ENCODE data around the gene ALDH3A2. TPM values are rescaled to one million over a fixed set of nuclear protein-coding genes. Genes with fewer than 3 reads are reported as not detected.

The ALDH3A2 gene
- total RNA-seq, 2 experiments from 2014 or later, result 29.7 to 41.1 TPM

DNA sequence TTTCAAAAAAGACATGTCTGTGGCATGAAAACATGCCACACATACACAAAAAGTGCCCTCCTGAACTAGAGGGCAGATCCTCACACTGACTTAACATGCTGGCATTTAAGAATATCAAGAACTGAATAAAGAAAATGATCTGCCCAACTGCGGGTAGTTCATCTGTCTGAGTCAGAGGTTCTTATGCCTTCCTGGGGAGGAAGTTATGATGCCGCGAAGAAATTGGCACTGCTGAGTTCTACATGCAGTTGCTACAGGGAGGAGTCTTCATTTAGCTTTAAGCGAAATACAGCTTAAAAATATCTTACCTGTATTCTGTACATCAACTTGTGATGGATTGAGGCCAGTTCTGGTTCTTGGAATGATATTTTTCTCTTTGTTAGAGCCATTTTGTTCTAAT lies 6.3 kb downstream of the ALDH3A2 start:
- H3K4me1 ChIP-seq (ENCODE audit: insufficient read depth, low read length, poor library complexity, severe bottlenecking), result peaks cover 25% of the 10 kb centered on the region
- POLR2A ChIA-PET, result no interaction called here
- CTCF ChIA-PET (ENCODE audit: unreplicated experiment), result no interaction called here
- TF ChIP-seq, protein P1, sequence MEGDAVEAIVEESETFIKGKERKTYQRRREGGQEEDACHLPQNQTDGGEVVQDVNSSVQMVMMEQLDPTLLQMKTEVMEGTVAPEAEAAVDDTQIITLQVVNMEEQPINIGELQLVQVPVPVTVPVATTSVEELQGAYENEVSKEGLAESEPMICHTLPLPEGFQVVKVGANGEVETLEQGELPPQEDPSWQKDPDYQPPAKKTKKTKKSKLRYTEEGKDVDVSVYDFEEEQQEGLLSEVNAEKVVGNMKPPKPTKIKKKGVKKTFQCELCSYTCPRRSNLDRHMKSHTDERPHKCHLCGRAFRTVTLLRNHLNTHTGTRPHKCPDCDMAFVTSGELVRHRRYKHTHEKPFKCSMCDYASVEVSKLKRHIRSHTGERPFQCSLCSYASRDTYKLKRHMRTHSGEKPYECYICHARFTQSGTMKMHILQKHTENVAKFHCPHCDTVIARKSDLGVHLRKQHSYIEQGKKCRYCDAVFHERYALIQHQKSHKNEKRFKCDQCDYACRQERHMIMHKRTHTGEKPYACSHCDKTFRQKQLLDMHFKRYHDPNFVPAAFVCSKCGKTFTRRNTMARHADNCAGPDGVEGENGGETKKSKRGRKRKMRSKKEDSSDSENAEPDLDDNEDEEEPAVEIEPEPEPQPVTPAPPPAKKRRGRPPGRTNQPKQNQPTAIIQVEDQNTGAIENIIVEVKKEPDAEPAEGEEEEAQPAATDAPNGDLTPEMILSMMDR (conservative IDR thresholded peaks at IDR 0.05; ENCODE audit: low read length), result no peak
- TF ChIP-seq EZH2phosphoT487 (IDR thresholded peaks at IDR 0.05; ENCODE audit: borderline replicate concordance, low read depth, low read length), result no peak
- no peak for DNase-seq (ENCODE audit: low spot score)
- intact Hi-C loops (cut with micrococcal nuclease; ENCODE audit: unreplicated experiment), result no loop called here
- no peak overlapping the region for H3K27ac ChIP-seq (ENCODE audit: low read depth, low read length, poor library complexity, severe bottlenecking)
- H2AFZ ChIP-seq (ENCODE audit: low read length), result no peak overlapping the region
- H3K79me2 ChIP-seq (ENCODE audit: insufficient read depth, low read depth, low read length), result peaks cover 16% of the 10 kb centered on the region; the same call in 1 of the 2 replicates
- no peaks in the 10 kb centered on the region for H3K9me2 ChIP-seq (ENCODE audit: insufficient read depth, low read length)
- no peaks in the 10 kb centered on the region for H4K20me1 ChIP-seq (ENCODE audit: insufficient read depth, low read length)
- H3K4me3 ChIP-seq (ENCODE audit: low read depth, low read length, poor library complexity, severe bottlenecking), result no peak overlapping the region
- peaks cover 69% of the 10 kb centered on the region for H3K36me3 ChIP-seq (ENCODE audit: insufficient read depth, low read length)
- H3K4me2 ChIP-seq (ENCODE audit: low read length), result no peak overlapping the region
- H3K9me3 ChIP-seq (ENCODE audit: low read length), result no peaks in the 10 kb centered on the region
- no TSS peak for BruUV-seq (replicated peaks)

DNA sequence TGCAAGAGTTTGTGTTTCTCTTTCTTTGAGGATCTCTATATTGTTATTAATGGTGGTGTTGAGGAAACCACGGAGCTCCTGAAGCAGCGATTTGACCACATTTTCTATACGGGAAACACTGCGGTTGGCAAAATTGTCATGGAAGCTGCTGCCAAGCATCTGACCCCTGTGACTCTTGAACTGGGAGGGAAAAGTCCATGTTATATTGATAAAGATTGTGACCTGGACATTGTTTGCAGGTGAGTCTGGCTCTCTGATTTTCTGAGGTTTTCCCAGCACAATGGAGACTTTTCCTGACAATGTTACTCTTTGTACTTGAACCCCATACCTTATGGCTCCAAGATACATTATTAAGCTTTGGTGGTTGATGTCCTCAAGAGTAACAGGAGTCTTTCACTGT lies 7.8 kb downstream of the ALDH3A2 start:
- H3K79me2 ChIP-seq (ENCODE audit: insufficient read depth, low read depth, low read length), result peaks cover 4% of the 10 kb centered on the region; the same call in 1 of the 2 replicates
- H3K9me3 ChIP-seq (ENCODE audit: low read length), result no peaks in the 10 kb centered on the region
- DNase-seq (ENCODE audit: low spot score), result no peak
- ChIA-PET POLR2A (interaction anchor here (1.0 to 1.6 kb wide), 3 partner anchors 8 to 18 kb away, joined by 3 to 8 read pairs (median 3); partner anchors contain the start of gene ALDH3A2), CTCF (ENCODE audit: unreplicated experiment) (no interaction called here)
- H3K9me2 ChIP-seq (ENCODE audit: insufficient read depth, low read length), result no peaks in the 10 kb centered on the region
- peaks cover 11% of the 10 kb centered on the region for H3K4me1 ChIP-seq (ENCODE audit: insufficient read depth, low read length, poor library complexity, severe bottlenecking)
- no peak overlapping the region for H2AFZ ChIP-seq (ENCODE audit: low read length)
- peak overlapping the region; percentile 25; the same call in 1 of the 2 replicates for H3K4me2 ChIP-seq (ENCODE audit: low read length)
- TF ChIP-seq EZH2phosphoT487 (IDR thresholded peaks at IDR 0.05; ENCODE audit: borderline replicate concordance, low read depth, low read length), result no peak
- TF ChIP-seq, protein P1 (conservative IDR thresholded peaks at IDR 0.05; ENCODE audit: low read length), result no peak
- no peaks in the 10 kb centered on the region for H4K20me1 ChIP-seq (ENCODE audit: insufficient read depth, low read length)
- H3K4me3 ChIP-seq (ENCODE audit: low read depth, low read length, poor library complexity, severe bottlenecking), result no peak overlapping the region
- BruUV-seq (replicated peaks), result no TSS peak
- peak overlapping the region; percentile 8 for H3K27ac ChIP-seq (ENCODE audit: low read depth, low read length, poor library complexity, severe bottlenecking)
- intact Hi-C loops (cut with micrococcal nuclease; ENCODE audit: unreplicated experiment), result no loop called here
- H3K36me3 ChIP-seq (ENCODE audit: insufficient read depth, low read length), result peaks cover 68% of the 10 kb centered on the region

DNA sequence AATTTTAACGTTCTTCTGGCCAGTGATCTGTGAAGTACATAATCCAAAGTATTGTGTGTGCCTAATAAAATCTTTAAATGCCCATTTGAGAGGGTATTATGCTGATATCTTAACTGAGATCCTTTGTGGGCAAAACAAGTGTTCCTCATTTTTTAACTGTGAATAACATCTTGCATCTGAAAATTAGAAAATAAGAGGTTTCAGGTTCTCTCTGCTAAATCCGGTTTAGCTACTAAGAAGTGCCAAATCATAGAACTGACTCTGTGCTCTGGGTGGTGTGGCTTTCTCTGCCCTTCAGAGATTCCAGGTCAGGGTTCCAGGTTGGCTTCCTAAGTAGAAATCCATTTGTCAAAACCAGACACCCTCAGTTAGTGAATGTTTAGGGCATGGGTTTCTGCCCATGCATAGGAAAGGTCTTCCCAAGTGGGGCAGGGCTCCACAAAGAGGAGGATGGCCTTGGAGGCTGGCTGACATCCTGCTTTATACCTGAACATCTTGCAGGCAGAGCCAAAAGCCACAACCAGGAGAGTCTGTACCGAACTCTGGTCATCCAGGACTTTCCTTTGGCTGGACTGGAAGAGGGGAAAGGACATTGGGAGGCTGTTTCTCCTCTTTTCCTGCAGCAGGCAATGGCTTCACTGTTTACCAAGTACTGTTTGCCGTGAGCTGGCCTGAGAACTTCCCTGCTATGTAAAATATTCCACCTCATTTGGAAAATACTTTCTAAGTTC lies 8.5 kb downstream of the ALDH3A2 start:
- intact Hi-C loops (cut with micrococcal nuclease; ENCODE audit: unreplicated experiment), result no loop called here
- Histone ChIP-seq H3K4me3 (ENCODE audit: low read depth, low read length, poor library complexity, severe bottlenecking) (no peak overlapping the region), H3K9me3 (ENCODE audit: low read length) (no peaks in the 10 kb centered on the region), H3K4me2 (ENCODE audit: low read length) (peak overlapping the region; percentile 25), H3K4me1 (ENCODE audit: insufficient read depth, low read length, poor library complexity, severe bottlenecking) (peaks cover 10% of the 10 kb centered on the region), H3K9me2 (ENCODE audit: insufficient read depth, low read length) (no peaks in the 10 kb centered on the region), H4K20me1 (ENCODE audit: insufficient read depth, low read length) (no peaks in the 10 kb centered on the region), H2AFZ (ENCODE audit: low read length) (no peak overlapping the region), H3K36me3 (ENCODE audit: insufficient read depth, low read length) (peaks cover 64% of the 10 kb centered on the region), H3K79me2 (ENCODE audit: insufficient read depth, low read depth, low read length) (no peaks in the 10 kb centered on the region), H3K27ac (ENCODE audit: low read depth, low read length, poor library complexity, severe bottlenecking) (peak overlapping the region; percentile 8)
- no TSS peak for BruUV-seq (replicated peaks)
- peak; percentile 13 for DNase-seq (ENCODE audit: low spot score)
- ChIA-PET CTCF (ENCODE audit: unreplicated experiment) (no interaction called here), POLR2A (interaction anchor here (1.4 to 1.6 kb wide), 2 partner anchors 9 to 18 kb away, joined by 3 to 8 read pairs; partner anchors contain the start of gene ALDH3A2)
- TF ChIP-seq, protein P1 (conservative IDR thresholded peaks at IDR 0.05; ENCODE audit: low read length), result no peak
- no peak for TF ChIP-seq EZH2phosphoT487 (IDR thresholded peaks at IDR 0.05; ENCODE audit: borderline replicate concordance, low read depth, low read length)
